ENCODE data around the gene SDC3.
A peak's percentile ranks its signal among the peaks of the same experiment; 100 is the strongest.

SDC3 gene

DNA sequence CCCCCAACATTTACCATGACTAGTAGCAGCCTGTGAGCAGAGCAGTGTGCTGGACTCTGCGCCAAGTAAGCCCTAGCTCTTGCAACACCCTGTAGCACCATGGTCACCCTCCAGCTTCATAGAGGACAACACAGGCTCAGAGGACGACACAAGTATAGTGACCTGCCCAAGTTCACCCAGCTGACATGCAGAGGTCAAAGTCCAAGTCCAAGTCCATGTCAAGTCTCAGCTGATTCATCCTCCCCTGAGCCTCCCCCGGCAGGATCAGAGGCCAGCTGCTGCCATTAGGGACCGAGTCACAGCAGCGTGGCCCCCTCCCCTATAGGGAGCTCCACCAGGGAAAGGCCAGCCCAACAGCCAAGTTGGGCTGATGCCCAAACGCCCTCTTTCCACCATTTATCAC, 15.9 kb downstream of the SDC3 start:
- H3K18ac ChIP-seq (ENCODE audit: low read depth in 1 of 2, low read length in 2 of 2), result peak overlapping the region in 1 of 2 experiments; percentile 71
- H3K4me3 ChIP-seq (ENCODE audit: insufficient read depth in 1 of 2, low read depth in 1 of 2, low read length in 2 of 2), result no peak overlapping the region
- H3K27ac ChIP-seq (ENCODE audit: low read length, poor library complexity, severe bottlenecking), result no peak overlapping the region
- H2BK5ac ChIP-seq (ENCODE audit: low read depth, low read length, poor library complexity, severe bottlenecking), result no peak overlapping the region
- H3K27me3 ChIP-seq (ENCODE audit: control insufficient read depth in 1 of 2, insufficient read depth in 1 of 2, low read length in 2 of 2), result peaks cover 0 to 5% of the 10 kb centered on the region in 2 experiments
- H3K79me1 ChIP-seq (replicated peaks; ENCODE audit: low read length, poor library complexity, severe bottlenecking), result peaks cover 46% of the 10 kb centered on the region
- peaks cover 0 to 8% of the 10 kb centered on the region in 2 experiments for H3K36me3 ChIP-seq (ENCODE audit: control insufficient read depth in 1 of 2, insufficient read depth in 2 of 2, low read depth in 1 of 2, low read length in 2 of 2)
- no peak overlapping the region for H3K4ac ChIP-seq (ENCODE audit: low read depth in 1 of 2, low read length in 2 of 2)
- H2BK12ac ChIP-seq (ENCODE audit: low read length in 2 of 2), result peak overlapping the region in 1 of 2 experiments; percentile 22
- WGBS, result 73% methylated on average over 3 of the region's 6 CpGs
- H4K91ac ChIP-seq (ENCODE audit: low read length), result peak overlapping the region; percentile 6
- H2BK15ac ChIP-seq (ENCODE audit: low read depth, poor library complexity, severe bottlenecking), result no peak overlapping the region
- H4K8ac ChIP-seq (ENCODE audit: low read length), result no peak overlapping the region
- H3K14ac ChIP-seq (ENCODE audit: low read length in 2 of 2), result no peak overlapping the region
- no peaks in the 10 kb centered on the region for H3K9me3 ChIP-seq (ENCODE audit: control insufficient read depth, low read length)
- no peak for DNase-seq
- no peak overlapping the region for H3K4me2 ChIP-seq (ENCODE audit: low read length, poor library complexity, severe bottlenecking)
- H2AFZ ChIP-seq (ENCODE audit: low read depth, low read length), result no peak overlapping the region
- H2BK120ac ChIP-seq (ENCODE audit: low read depth, low read length), result no peak overlapping the region
- H3K4me1 ChIP-seq (ENCODE audit: control insufficient read depth, insufficient read depth, low read depth, low read length), result peaks cover 32% of the 10 kb centered on the region
- no peak overlapping the region for H2AK5ac ChIP-seq (ENCODE audit: low read length, severe bottlenecking)
- peak overlapping the region in 1 of 2 experiments; percentile 19 for H3K23ac ChIP-seq (ENCODE audit: low read length in 2 of 2)
- no peak overlapping the region for H3K9ac ChIP-seq (ENCODE audit: low read length)

DNA sequence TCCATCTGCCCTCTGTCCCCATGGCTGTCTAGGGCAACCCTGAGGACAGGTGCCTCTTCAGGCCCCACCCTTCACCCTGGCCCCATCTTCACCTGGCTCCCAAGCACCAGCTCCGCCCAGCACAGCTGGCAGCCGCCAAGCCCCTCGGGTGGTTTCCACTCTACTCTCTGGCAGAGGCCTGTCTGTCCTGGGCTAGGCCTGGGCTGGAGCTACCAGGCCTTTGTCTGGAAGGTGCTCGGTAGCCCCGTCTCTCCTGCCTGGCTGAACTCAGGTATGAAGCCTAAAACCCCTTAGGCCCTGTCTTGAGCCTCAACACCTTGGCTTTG, 17.4 kb downstream of the SDC3 start:
- Histone ChIP-seq H4K91ac (ENCODE audit: low read length) (no peak overlapping the region), H3K4me1 (ENCODE audit: control insufficient read depth, insufficient read depth, low read depth, low read length) (peaks cover 42% of the 10 kb centered on the region), H3K27me3 (ENCODE audit: control insufficient read depth in 1 of 2, insufficient read depth in 1 of 2, low read length in 2 of 2) (peaks cover 0 to 1% of the 10 kb centered on the region in 2 experiments), H3K18ac (ENCODE audit: low read depth in 1 of 2, low read length in 2 of 2) (peak overlapping the region in 1 of 2 experiments; percentile 56), H2AFZ (ENCODE audit: low read depth, low read length) (no peak overlapping the region), H2BK12ac (ENCODE audit: low read length in 2 of 2) (peak overlapping the region in 1 of 2 experiments; percentile 81), H4K8ac (ENCODE audit: low read length) (peak overlapping the region; percentile 43), H3K4me2 (ENCODE audit: low read length, poor library complexity, severe bottlenecking) (no peak overlapping the region), H3K9me3 (ENCODE audit: control insufficient read depth, low read length) (no peaks in the 10 kb centered on the region), H3K79me1 (replicated peaks; ENCODE audit: low read length, poor library complexity, severe bottlenecking) (peaks cover 53% of the 10 kb centered on the region), H3K23ac (ENCODE audit: low read length in 2 of 2) (no peak overlapping the region), H2BK5ac (ENCODE audit: low read depth, low read length, poor library complexity, severe bottlenecking) (no peak overlapping the region), H2AK5ac (ENCODE audit: low read length, severe bottlenecking) (no peak overlapping the region), H2BK15ac (ENCODE audit: low read depth, poor library complexity, severe bottlenecking) (no peak overlapping the region), H3K4me3 (ENCODE audit: insufficient read depth in 1 of 2, low read depth in 1 of 2, low read length in 2 of 2) (no peak overlapping the region), H2BK120ac (ENCODE audit: low read depth, low read length) (no peak overlapping the region), H3K36me3 (ENCODE audit: control insufficient read depth in 1 of 2, insufficient read depth in 2 of 2, low read depth in 1 of 2, low read length in 2 of 2) (peaks cover 0 to 8% of the 10 kb centered on the region in 2 experiments), H3K4ac (ENCODE audit: low read depth in 1 of 2, low read length in 2 of 2) (no peak overlapping the region), H3K14ac (ENCODE audit: low read length in 2 of 2) (no peak overlapping the region), H3K27ac (ENCODE audit: low read length, poor library complexity, severe bottlenecking) (no peak overlapping the region), H3K9ac (ENCODE audit: low read length) (no peak overlapping the region)
- DNase-seq, result no peak
- 93% methylated on average over 5 of the region's 5 CpGs for WGBS

DNA sequence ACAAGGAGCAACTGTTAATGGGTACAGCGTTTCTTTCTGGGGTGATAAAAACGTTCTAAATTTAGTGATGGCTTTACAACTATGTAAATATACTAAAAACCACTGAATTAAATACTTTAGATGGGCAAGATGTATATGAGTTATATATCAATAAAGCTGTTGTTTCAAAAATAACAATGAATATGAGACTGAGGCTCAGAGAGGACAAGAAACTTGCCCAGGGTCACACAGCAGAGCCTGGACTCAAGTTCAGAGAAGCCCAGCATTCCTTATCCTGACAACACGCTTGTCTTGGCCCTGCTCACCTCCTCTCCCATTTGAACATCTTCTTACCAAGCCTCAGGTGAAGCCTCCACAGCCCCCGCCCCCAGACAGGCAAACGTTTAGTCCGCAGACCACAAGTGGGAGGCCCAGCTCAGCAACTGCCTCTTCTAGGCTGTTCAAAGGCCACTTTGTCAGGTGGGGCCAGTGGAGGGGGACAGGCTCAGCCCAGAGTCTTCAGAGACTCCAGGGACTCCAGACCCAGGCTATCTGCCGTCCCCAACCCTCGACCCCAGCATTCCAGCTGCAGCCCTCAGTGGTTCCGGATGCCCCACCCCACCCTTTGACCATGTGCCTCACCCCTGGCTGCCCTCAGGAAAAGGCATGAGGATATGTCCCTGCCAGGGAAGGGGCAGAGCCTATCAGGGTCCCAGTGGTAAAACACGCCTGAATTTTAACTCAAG, 17.9 kb downstream of the SDC3 start:
- Histone ChIP-seq H3K4me2 (ENCODE audit: low read length, poor library complexity, severe bottlenecking) (no peak overlapping the region), H3K18ac (ENCODE audit: low read depth in 1 of 2, low read length in 2 of 2) (peak overlapping the region in 1 of 2 experiments; percentile 56), H2BK15ac (ENCODE audit: low read depth, poor library complexity, severe bottlenecking) (no peak overlapping the region), H3K79me1 (replicated peaks; ENCODE audit: low read length, poor library complexity, severe bottlenecking) (peaks cover 51% of the 10 kb centered on the region), H4K8ac (ENCODE audit: low read length) (peak overlapping the region; percentile 43), H3K36me3 (ENCODE audit: control insufficient read depth in 1 of 2, insufficient read depth in 2 of 2, low read depth in 1 of 2, low read length in 2 of 2) (peaks cover 0 to 8% of the 10 kb centered on the region in 2 experiments), H2BK5ac (ENCODE audit: low read depth, low read length, poor library complexity, severe bottlenecking) (no peak overlapping the region), H2BK120ac (ENCODE audit: low read depth, low read length) (no peak overlapping the region), H3K23ac (ENCODE audit: low read length in 2 of 2) (no peak overlapping the region), H2AK5ac (ENCODE audit: low read length, severe bottlenecking) (no peak overlapping the region), H3K9ac (ENCODE audit: low read length) (no peak overlapping the region), H3K4me1 (ENCODE audit: control insufficient read depth, insufficient read depth, low read depth, low read length) (peaks cover 45% of the 10 kb centered on the region), H2BK12ac (ENCODE audit: low read length in 2 of 2) (peak overlapping the region in 1 of 2 experiments; percentile 81), H3K4ac (ENCODE audit: low read depth in 1 of 2, low read length in 2 of 2) (no peak overlapping the region), H3K27me3 (ENCODE audit: control insufficient read depth in 1 of 2, insufficient read depth in 1 of 2, low read length in 2 of 2) (no peaks in the 10 kb centered on the region), H2AFZ (ENCODE audit: low read depth, low read length) (no peak overlapping the region), H3K27ac (ENCODE audit: low read length, poor library complexity, severe bottlenecking) (no peak overlapping the region), H4K91ac (ENCODE audit: low read length) (peak overlapping the region; percentile 25), H3K9me3 (ENCODE audit: control insufficient read depth, low read length) (no peaks in the 10 kb centered on the region), H3K4me3 (ENCODE audit: insufficient read depth in 1 of 2, low read depth in 1 of 2, low read length in 2 of 2) (no peak overlapping the region), H3K14ac (ENCODE audit: low read length in 2 of 2) (peak overlapping the region in 1 of 2 experiments; percentile 29)
- no peak for DNase-seq
- WGBS, result 87% methylated on average over 8 of the region's 10 CpGs

- no peak overlapping the region for H3K9ac ChIP-seq (ENCODE audit: low read length)
- H2BK5ac ChIP-seq (ENCODE audit: low read depth, low read length, poor library complexity, severe bottlenecking), result no peak overlapping the region
- H2AFZ ChIP-seq (ENCODE audit: low read depth, low read length), result no peak overlapping the region
- no peak overlapping the region for H3K14ac ChIP-seq (ENCODE audit: low read length in 2 of 2)
- H3K27me3 ChIP-seq (ENCODE audit: control insufficient read depth in 1 of 2, insufficient read depth in 1 of 2, low read length in 2 of 2), result no peaks in the 10 kb centered on the region
- peak overlapping the region in 1 of 2 experiments; percentile 34 for H3K23ac ChIP-seq (ENCODE audit: low read length in 2 of 2)
- H3K18ac ChIP-seq (ENCODE audit: low read depth in 1 of 2, low read length in 2 of 2), result peak overlapping the region in 1 of 2 experiments; percentile 95
- H2BK15ac ChIP-seq (ENCODE audit: low read depth, poor library complexity, severe bottlenecking), result no peak overlapping the region
- H2AK5ac ChIP-seq (ENCODE audit: low read length, severe bottlenecking), result no peak overlapping the region
- no peaks in the 10 kb centered on the region for H3K9me3 ChIP-seq (ENCODE audit: control insufficient read depth, low read length)
- no peak overlapping the region for H4K8ac ChIP-seq (ENCODE audit: low read length)
- H3K4me1 ChIP-seq (ENCODE audit: control insufficient read depth, insufficient read depth, low read depth, low read length), result peaks cover 46% of the 10 kb centered on the region
- no peak overlapping the region for H3K4ac ChIP-seq (ENCODE audit: low read depth in 1 of 2, low read length in 2 of 2)
- H3K4me2 ChIP-seq (ENCODE audit: low read length, poor library complexity, severe bottlenecking), result no peak overlapping the region
- peaks cover 0 to 6% of the 10 kb centered on the region in 2 experiments for H3K36me3 ChIP-seq (ENCODE audit: control insufficient read depth in 1 of 2, insufficient read depth in 2 of 2, low read depth in 1 of 2, low read length in 2 of 2)
- H2BK12ac ChIP-seq (ENCODE audit: low read length in 2 of 2), result peak overlapping the region in 1 of 2 experiments; percentile 90
- H4K91ac ChIP-seq (ENCODE audit: low read length), result no peak overlapping the region
- no peak overlapping the region for H3K4me3 ChIP-seq (ENCODE audit: insufficient read depth in 1 of 2, low read depth in 1 of 2, low read length in 2 of 2)
- H2BK120ac ChIP-seq (ENCODE audit: low read depth, low read length), result peak overlapping the region; percentile 80
- H3K79me1 ChIP-seq (replicated peaks; ENCODE audit: low read length, poor library complexity, severe bottlenecking), result peaks cover 47% of the 10 kb centered on the region
- 91% methylated on average over 4 of the region's 5 CpGs for WGBS
- no peak for DNase-seq
- H3K27ac ChIP-seq (ENCODE audit: low read length, poor library complexity, severe bottlenecking), result no peak overlapping the region
Measured at GRCh38 chr1:30889511-30889910, 19.0 kb downstream of the SDC3 start.

Measured in mesenchymal stem cell (in vitro differentiated cells and primary cell).